Astrocyte (in vitro differentiated cells and primary cell): ENCODE measurements around the gene CASP12. TPM values are rescaled to one million over a fixed set of nuclear protein-coding genes. Genes with fewer than 3 reads are reported as not detected.

ENCODE experiments used
- DNase-seq: peaks from one replicate; pipeline ENCODE4 v3.0.0-alpha.2; 2010; ENCODE audit warnings: low read depth
- FAIRE-seq: peaks from 2 replicates; lab custom pipeline; 2011; peaks lifted over from hg19 to GRCh38; lab: Jason Lieb, UNC
- H2AFZ ChIP-seq: 2 replicates; pipeline ENCODE4 v1.6.0; 2012; ENCODE audit warnings: low read depth, low read length, inconsistent platforms
- H3K27ac ChIP-seq: 2 replicates; pipeline ENCODE4 v1.5.1; 2011; ENCODE audit warnings: low read depth, low read length, inconsistent platforms
- H3K27me3 ChIP-seq: 2 replicates; pipeline ENCODE4 v1.6.0; 2011; ENCODE audit warnings: low read length, inconsistent platforms; ENCODE audit not compliant: insufficient read depth
- H3K36me3 ChIP-seq: 2 replicates; pipeline ENCODE4 v1.5.1; 2011; ENCODE audit warnings: low read length, inconsistent platforms; ENCODE audit not compliant: insufficient read depth
- H3K4me1 ChIP-seq: 2 replicates; pipeline ENCODE4 v1.5.1; 2011; ENCODE audit warnings: low read length, inconsistent platforms; ENCODE audit not compliant: insufficient read depth
- H3K4me2 ChIP-seq: 2 replicates; pipeline ENCODE4 v1.6.0; 2012; ENCODE audit warnings: low read length, inconsistent platforms
- H3K4me3 ChIP-seq: 2 replicates; pipeline ENCODE4 v1.5.1; 2011; ENCODE audit warnings: low read depth, mild to moderate bottlenecking, low read length, inconsistent platforms; ENCODE audit not compliant: insufficient read depth
- H3K79me2 ChIP-seq: 2 replicates; pipeline ENCODE4 v1.6.0; 2012; ENCODE audit warnings: mild to moderate bottlenecking, low read length, inconsistent platforms; ENCODE audit not compliant: insufficient read depth
- H3K9ac ChIP-seq: 2 replicates; pipeline ENCODE4 v1.6.0; 2012; ENCODE audit warnings: mild to moderate bottlenecking, low read length, inconsistent platforms
- H3K9me3 ChIP-seq: 2 replicates; pipeline ENCODE4 v1.5.1; 2012; ENCODE audit warnings: low read depth, mild to moderate bottlenecking, low read length, inconsistent platforms; ENCODE audit not compliant: insufficient read depth
- H4K20me1 ChIP-seq: 2 replicates; pipeline ENCODE4 v1.6.0; 2012; ENCODE audit warnings: low read length, inconsistent platforms; ENCODE audit not compliant: insufficient read depth
- H3K27ac Mint-ChIP-seq: one replicate; pipeline ENCODE4 v1.8.0; 2021; ENCODE audit warnings: mild to moderate bottlenecking, mixed read lengths; ENCODE audit not compliant: unreplicated experiment
- H3K27me3 Mint-ChIP-seq: one replicate; pipeline ENCODE4 v1.8.0; 2021; ENCODE audit warnings: low read depth, mixed read lengths; ENCODE audit not compliant: unreplicated experiment
- H3K36me3 Mint-ChIP-seq: one replicate; pipeline ENCODE4 v1.8.0; 2021; ENCODE audit warnings: low read depth, mixed read lengths; ENCODE audit not compliant: unreplicated experiment
- H3K4me1 Mint-ChIP-seq: one replicate; pipeline ENCODE4 v1.8.0; 2021; ENCODE audit warnings: low read depth, mixed read lengths; ENCODE audit not compliant: unreplicated experiment
- H3K4me3 Mint-ChIP-seq: one replicate; pipeline ENCODE4 v1.8.0; 2021; ENCODE audit warnings: mild to moderate bottlenecking, moderate library complexity, mixed read lengths; ENCODE audit not compliant: unreplicated experiment
- H3K9me3 Mint-ChIP-seq: one replicate; pipeline ENCODE4 v1.8.0; 2021; ENCODE audit warnings: mild to moderate bottlenecking, mixed read lengths; ENCODE audit not compliant: unreplicated experiment
- CTCF ChIP-seq: IDR thresholded peaks from 2 replicates; pipeline ENCODE4 v1.5.1; 2011; ENCODE audit warnings: low read depth, mild to moderate bottlenecking, inconsistent platforms, low read length, moderate library complexity; ENCODE audit not compliant: insufficient read depth
- EZH2 ChIP-seq: IDR thresholded peaks from 2 replicates; pipeline ENCODE4 v1.6.1; 2012; ENCODE audit warnings: mild to moderate bottlenecking, low read length, inconsistent platforms; ENCODE audit not compliant: insufficient read depth
- total RNA-seq: library from RNA; stranded (reverse); gene quantifications from 2 replicates; pipeline ENCODE4 v1.2.1, GENCODE V29; 2021

CASP12 gene
- total RNA-seq, 1 donor from 2014 or later = not detected

DNA sequence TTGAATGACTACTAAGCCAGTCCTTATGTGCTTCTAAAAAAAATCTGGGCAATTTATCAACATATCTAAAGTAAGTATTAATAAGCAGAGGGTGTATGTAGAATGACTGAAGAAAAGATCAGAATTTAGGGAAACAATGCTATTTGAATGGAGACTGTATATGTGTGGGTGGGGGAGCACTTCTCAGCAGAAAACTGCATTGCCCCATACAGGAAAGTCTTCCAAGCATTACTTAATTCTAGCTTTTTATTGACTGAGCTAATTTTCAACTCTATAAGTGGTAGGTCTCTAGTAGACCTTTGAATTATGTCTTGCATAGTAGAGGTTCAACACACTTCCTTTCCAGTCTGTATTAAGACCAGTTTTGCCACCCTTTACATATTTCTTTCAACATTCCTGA is 41.7 kb downstream of the CASP12 start:
- Histone ChIP-seq H3K27ac (no peak overlapping the region), H3K27me3 (no peaks in the 10 kb centered on the region), H3K4me1 (no peaks in the 10 kb centered on the region), H3K4me2 (no peak overlapping the region), H3K79me2 (no peaks in the 10 kb centered on the region), H3K4me3 (no peak overlapping the region), H2AFZ (no peak overlapping the region), H4K20me1 (no peaks in the 10 kb centered on the region), H3K9me3 (no peaks in the 10 kb centered on the region), H3K36me3 (no peaks in the 10 kb centered on the region), H3K9ac (no peak overlapping the region)
- Mint-ChIP-seq H3K9me3 (no peaks in the 10 kb centered on the region), H3K4me1 (peaks cover 8% of the 10 kb centered on the region), H3K27me3 (no peaks in the 10 kb centered on the region), H3K4me3 (no peak overlapping the region), H3K36me3 (no peaks in the 10 kb centered on the region), H3K27ac (no peak overlapping the region)
- DNase-seq = no peak
- FAIRE-seq = no peak
- TF ChIP-seq EZH2 (no peak), CTCF (no peak)

DNA sequence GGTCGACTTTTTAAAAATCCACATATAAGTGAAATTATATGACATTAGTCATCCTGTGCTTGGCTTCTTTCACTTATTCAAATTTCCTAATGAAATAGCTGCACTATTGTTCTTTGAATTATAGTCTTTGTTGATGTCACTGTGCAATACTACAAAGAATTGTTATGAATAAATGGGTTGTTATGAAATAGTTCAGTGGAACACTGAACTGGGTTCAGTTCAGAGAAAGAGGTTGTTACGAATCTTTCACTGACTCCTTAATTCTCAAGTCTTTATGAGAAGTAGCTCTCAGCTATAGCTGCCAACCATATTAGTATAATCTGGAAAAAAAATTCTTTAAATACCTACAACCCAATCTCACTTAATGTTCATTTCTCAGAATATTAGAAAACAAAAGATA is 42.3 kb downstream of the CASP12 start:
- FAIRE-seq = no peak
- peaks cover 8% of the 10 kb centered on the region for H3K4me1 Mint-ChIP-seq

More for the DNA sequence above, 42.3 kb downstream of the CASP12 start:
- H2AFZ ChIP-seq = no peak overlapping the region
- no peak overlapping the region for H3K27ac Mint-ChIP-seq
- H4K20me1 ChIP-seq = no peaks in the 10 kb centered on the region
- no peaks in the 10 kb centered on the region for H3K4me1 ChIP-seq
- no peak overlapping the region for H3K4me3 ChIP-seq
- no peaks in the 10 kb centered on the region for H3K9me3 Mint-ChIP-seq
- TF ChIP-seq CTCF = no peak
- no peak for TF ChIP-seq EZH2
- no peak overlapping the region for H3K4me3 Mint-ChIP-seq
- no peak for DNase-seq
- H3K79me2 ChIP-seq = no peaks in the 10 kb centered on the region
- no peaks in the 10 kb centered on the region for H3K36me3 ChIP-seq
- H3K4me2 ChIP-seq = no peak overlapping the region
- no peaks in the 10 kb centered on the region for H3K27me3 Mint-ChIP-seq
- H3K9me3 ChIP-seq = no peaks in the 10 kb centered on the region
- no peak overlapping the region for H3K9ac ChIP-seq
- H3K27ac ChIP-seq = no peak overlapping the region
- no peaks in the 10 kb centered on the region for H3K27me3 ChIP-seq
- no peaks in the 10 kb centered on the region for H3K36me3 Mint-ChIP-seq
